Right forelimb (tissue), 1 donor: ENCODE data around the gene HMGCR.
"Not testable (repeated sequence)": the region's sequence is repeated elsewhere in the genome, so short reads cannot be mapped to it uniquely, and the experiment has no call there.

ENCODE experiments used
- DNase-seq: peaks from one replicate; pipeline ENCODE4 v3.0.0-alpha.2; 2018

HMGCR gene

DNA sequence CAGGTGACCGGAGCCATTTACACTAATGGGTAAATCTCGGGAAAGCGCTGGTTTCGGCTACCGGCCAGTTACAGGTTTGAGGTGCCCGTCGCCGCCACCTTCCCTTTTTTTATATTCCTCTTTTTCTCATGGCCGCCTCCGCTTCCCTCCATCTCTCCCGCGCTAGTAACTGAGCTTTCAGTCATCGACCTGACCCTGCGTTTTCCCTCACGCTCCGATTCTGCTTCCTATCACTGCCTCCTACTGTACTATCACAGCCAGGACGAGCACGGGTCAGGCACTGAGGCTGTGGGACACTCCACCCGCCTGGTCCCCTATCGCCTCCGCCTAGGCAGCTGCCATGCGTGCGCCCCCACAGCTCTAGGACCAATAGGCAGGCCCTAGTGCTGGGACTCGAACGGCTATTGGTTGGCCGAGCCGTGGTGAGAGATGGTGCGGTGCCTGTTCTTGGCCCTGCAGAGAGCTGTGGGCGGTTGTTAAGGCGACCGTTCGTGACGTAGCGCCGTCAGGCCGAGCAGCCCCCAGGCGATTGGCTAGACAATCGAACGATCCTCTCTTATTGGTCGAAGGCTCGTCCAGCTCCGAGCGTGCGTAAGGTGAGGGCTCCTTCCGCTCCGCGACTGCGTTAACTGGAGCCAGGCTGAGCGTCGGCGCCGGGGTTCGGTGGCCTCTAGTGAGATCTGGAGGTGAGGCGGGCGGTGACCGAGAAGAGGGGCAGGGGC lies at the start of gene HMGCR:
Gene HMGCR (plus strand): TSS at position 606 of the 722 bp plus-strand sequence. CDS start 5,386 bp downstream, outside the sequence.
- peak; percentile 97 for DNase-seq

DNA sequence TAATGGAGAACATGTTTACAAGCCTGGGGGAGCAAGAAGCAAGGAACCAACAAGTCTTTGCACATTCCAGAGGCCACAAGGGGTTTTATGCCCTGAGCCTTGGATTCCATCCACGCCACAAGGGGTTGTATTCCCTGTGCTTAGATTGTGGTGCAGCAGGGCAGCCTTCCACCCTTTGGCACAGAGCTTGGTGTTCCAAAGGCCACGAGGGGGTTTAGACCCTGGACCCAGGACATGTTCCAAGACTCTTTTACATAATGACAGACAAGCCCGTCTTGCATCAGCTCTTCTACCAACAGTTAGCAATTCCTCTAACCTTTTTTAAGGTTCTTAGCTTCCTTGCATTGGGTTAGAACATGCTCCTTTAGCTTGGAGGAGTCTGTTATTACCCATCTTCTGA lies 45.2 kb upstream of the HMGCR start:
- not testable (repeated sequence) for DNase-seq

DNA sequence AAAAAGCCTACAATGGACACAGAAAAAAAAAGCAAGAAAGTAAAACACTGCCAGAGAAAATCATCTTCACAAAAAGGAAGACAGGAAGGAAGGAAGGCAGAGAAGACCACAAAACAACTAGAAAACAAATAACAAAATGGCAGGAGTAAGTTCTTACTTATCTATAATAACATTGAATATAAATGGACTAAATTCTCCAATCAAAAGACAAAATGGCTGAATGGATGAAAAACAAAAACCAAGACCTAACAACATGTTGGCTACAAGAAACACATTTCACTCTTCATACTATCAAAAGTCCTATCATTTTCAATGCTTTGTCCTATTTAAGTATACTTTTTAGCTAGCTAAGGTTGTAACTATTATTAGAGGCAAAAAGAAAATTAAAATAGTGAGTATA lies 36.9 kb upstream of the HMGCR start:
- no peak for DNase-seq

DNA sequence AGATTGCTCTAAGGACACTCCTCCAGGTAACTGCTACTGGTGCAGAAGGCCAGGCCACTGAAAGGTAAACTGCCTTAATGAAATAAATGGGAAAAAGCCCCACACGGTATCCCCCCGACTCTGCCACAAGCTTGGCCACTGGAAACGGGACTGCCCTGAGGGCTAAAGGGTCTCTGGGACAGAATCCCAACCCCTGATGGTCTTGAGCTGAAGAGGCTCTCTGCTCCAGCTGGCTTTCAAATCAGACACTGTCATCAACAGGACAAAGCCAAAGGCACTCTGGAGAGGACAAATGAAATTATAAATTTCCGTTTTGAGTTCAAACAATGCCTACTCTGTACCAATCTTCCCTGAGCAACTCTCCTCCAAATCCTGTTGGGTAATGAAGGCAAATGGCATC lies 33.6 kb upstream of the HMGCR start:
- DNase-seq, result no peak

DNA sequence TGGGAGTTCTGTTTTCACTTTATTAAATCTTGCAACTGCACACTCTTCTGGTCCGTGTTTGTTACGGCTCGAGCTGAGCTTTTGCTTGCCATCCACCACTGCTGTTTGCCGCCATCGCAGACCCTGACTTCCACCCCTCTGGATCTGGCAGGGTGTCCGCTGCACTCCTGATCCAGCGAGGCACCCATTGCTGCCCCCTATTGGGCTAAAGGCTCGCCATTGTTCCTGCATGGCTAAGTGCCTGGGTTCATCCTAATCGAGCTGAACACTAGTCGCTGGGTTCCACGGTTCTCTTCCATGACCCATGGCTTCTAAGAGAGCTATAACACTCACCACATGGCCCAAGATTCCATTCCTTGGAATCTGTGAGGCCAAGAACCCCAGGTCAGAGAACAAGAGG lies 32.5 kb upstream of the HMGCR start:
- not testable (repeated sequence) for DNase-seq

DNA sequence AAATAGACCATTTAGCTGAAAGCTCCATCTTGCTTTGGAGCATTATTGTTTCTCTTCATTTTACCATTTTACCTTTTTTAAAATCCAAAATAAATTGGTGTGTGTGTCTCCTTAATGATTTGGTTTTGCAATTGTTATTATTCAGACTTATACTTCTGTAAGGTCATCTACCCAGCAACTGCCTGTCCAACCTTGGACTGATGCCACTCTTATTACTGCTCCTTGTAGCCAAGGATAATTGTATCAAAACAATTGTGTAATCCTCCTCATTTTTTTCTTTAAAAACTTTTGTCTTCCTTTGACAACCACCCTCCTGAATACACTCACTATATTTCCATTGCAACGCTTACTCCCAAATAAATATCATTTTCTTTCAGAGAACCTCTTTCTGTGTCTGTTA lies 30.3 kb upstream of the HMGCR start:
- no peak for DNase-seq

DNA sequence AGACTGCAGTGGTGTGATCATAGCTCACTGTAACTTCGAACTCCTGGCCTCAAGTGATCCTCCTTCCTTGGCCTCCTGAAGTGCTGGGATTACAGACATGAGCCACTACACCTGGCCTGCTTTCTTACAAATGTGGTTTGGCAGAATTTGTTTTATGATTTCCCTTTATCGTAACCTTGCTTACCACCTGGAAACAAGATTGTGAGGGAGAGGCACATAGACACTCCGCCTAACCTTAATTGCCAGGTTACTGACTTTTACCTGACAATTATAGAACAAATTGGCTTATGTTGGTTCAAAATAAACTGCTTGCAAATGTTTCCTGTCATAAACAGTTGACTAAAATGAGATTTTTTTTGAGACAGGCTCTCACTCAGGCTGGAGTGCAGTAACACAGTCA lies 26.8 kb upstream of the HMGCR start:
- no peak for DNase-seq

DNA sequence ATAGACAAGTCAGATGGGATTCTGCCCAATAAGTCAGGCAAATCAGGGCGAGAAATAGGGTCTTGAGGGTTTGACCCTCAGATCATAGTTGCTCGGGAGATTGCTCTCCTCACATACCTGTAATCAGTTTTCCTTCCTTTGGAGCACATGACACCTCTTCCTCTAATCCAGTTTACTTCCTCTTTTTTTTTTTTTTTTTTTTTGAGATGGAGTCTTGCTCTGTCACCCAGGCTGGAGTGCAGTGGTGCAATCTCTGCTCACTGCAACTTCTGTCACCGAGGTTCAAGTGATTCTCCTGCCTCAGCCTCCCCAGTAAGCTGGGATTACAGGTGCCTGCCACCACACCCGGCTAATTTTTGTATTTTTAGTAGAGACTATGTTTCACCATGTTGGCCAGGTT lies 17.9 kb upstream of the HMGCR start:
- DNase-seq, result not testable (repeated sequence)

DNA sequence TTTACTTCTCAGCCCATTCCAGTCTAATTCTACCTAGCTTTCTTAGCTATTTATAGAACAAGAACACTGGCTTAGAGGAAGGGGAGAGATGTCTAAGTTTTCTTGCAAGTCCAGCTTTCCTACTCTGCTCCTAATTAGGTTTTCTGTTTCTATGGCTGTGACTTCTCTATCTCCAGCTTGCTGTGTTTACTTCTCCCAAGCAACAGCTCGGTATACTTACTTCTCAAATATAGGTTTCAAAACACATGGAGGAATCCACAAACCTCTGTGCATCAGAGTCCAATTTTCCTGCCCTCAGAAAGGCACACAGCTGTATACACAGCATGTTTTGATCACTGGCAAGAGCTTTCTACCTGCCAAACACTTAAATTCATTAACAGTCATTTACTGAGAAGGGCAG lies 17.4 kb upstream of the HMGCR start:
- no peak for DNase-seq

DNA sequence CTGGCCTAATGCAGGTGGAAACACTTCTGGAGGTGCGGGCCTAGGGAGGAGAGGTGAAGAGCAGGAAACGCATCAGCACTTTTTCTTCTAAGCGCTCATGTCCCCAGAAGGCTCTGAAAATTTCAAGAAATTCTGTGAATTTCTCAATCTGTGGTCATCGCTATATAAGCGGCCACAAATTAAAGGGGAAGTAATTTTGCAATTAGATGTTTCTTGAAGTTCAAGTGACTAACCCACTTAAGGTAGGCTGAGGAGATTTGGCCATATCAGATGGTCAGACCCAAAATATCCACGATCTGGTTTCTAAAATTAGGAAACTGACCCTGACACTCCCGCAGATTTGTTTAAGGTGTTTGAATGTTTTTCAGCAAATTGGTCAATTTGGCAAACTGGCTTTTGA lies 16.6 kb upstream of the HMGCR start:
- no peak for DNase-seq

DNA sequence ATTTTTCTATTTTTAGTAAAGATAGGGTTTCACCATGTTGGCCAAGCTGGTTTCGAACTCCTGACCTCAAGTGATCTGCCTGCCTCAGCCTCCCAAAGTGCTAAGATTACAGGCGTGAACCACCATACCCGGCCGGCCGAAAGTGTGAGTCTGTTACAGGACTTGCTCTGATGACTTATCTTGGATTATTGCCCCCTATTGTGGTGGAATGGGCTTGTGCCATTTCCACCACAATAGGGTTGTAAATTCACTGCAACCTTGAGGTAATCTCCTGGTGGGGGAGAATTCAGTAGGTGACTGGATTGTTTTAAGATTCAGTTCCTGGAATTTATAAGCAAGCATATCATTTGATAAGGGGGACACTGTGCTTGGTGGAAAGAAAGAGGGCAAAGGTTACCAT lies 15.0 kb upstream of the HMGCR start:
- DNase-seq, result no peak

DNA sequence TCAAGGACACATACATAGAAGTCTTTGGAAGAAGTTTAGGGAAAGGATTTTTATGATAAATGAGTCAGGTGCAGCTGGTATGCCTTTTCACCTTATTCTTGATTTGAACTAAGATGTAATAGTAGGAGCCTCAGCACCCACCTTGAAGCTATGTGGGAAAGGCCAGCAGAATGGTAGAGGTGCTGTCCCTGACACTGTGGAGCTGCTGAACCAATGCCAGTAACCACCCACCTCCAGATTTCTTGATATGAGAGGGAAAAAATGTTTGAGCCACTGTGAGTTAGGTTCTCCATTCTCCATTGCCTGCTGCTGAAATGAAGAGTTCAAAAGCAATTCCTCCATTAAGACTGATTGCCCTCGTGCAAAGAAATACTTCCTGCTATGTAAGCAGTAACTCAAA lies 12.2 kb upstream of the HMGCR start:
- no peak for DNase-seq

DNA sequence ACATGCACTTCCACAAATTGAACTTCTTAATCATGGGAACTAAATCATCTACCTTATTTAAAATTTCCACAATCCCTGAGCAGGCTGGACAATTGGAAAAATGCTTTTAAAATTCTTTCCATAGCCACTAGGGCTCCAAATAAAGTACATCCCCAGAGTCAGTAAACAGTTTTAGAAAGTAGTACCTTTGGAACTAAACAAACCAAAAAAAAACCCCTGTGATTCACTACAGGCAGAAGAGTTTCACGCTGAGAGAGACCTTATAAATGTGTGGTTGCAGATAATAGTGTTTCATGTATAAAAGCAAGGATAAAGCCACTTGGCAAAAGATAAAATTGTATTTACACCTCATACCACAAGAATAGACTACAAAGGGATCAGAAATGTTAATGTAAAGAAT lies 11.8 kb upstream of the HMGCR start:
- no peak for DNase-seq

DNA sequence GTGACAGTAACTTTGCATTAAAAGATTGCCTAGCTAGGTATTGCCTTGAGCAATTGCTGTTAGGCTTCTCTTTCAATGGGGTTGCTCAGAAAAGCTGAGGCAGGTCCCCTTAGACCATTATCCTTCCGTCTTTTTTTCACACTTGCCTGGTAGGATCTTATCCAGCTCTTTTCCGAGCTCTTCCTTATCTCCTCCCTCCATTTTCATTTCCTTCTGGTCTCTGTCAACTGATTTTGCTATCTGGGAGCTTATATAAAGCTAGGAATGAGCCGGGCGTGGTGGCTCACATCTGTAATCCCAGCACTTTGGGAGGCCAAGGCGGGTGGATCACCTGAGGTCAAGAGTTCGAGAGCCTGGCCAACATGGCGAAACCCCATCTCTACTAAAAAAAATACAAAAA lies 6.6 kb upstream of the HMGCR start:
- no peak for DNase-seq

DNA sequence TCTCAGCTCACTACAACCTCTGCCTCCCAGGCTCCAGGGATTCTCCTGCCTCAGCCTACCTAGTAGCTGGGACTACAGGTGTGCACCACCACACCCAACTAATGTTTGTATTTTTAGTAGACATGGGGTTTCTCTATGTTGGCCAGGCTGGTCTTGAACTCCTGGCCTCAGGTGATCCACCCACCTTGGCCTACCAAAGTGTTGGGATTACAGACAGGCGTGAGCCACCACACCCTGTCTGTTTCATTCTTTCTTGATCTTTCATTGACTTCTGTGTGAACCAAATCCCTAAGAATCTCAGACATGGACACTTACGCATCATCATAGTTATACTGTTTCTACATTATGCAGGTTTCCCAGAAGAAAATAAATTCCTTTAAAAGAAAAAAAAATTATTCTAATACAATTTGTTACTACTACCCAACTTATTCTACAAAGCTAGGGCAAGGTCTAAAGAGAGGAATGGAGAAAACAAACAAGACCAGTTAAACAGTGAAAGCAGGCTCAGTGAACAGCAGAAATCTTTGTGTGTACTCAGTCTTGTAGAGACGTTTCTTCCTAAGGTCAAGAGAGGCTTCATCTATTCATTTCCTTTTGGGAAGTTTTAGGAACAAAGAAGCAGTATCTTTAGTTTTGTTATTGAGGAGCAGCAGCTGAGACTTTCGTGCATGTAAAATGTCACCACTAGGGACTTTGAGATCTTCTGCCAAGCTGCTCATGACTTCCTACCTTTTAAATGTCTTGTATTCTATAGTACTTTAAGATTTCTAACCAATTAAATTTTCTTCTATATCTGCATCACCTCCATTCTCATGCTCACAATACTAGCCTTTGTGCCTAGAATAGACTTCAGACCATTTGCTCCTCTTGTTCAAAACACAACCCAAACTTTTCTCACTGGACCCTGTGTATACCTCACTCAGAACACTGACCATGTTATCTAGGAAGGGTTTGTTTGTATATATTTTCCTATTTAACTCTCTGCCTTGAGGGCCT lies 5.6 kb upstream of the HMGCR start:
- no peak for DNase-seq

DNA sequence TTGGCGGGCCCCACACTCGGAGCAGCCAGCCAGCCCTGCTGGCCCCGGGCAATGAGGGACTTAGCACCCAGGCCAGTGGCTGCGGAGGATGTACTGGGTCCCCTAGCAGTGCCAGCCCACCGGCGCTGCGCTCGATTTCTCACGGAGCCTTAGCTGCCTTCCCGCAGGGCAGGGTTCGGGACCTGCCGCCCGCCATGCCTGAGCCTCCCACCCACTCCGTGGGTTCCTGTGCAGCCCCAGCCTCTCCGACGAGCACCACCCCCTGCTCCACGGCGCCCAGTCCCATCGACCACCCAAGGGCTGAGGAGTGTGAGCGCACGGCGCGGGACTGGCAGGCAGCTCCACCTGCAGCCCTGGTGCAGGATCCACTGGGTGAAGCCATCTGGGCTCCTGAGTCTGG lies 3.3 kb upstream of the HMGCR start:
- not testable (repeated sequence) for DNase-seq

DNA sequence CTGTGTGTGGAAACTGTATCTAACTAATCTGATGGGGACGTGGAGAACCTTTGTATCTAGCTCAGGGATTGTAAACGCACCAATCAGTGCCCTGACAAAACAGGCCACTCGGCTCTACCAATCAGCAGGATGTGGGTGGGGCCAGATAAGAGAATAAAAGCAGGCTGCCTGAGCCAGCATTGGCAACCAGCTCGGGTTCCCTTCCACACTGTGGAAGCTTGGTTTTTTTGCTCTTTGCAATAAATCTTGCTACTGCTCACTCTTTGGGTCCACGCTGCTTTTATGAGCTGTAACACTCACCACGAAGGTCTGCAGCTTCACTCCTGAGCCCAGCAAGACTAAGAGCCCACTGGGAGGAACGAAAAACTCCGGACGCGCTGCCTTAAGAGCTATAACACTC lies 2.6 kb upstream of the HMGCR start:
- DNase-seq, result not testable (repeated sequence)

DNA sequence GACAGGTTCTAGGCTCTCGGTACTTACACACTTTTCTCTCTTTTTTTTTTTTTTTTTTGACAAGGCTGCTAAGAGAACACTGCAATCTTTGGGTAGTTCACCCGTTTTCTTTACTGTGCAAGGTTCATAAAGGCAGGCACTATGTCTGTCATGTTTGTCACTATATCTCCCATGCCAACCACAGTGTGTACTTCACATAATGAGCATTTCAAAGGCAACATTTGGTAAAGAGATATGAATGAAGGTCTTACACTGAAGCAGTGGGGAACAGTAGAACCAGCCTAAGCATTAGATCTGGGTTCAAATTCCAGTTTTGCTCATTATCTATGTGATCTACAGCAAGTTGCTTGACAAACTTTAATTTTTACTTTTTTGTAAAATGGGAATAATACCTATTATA lies 1.5 kb upstream of the HMGCR start:
- no peak for DNase-seq

DNA sequence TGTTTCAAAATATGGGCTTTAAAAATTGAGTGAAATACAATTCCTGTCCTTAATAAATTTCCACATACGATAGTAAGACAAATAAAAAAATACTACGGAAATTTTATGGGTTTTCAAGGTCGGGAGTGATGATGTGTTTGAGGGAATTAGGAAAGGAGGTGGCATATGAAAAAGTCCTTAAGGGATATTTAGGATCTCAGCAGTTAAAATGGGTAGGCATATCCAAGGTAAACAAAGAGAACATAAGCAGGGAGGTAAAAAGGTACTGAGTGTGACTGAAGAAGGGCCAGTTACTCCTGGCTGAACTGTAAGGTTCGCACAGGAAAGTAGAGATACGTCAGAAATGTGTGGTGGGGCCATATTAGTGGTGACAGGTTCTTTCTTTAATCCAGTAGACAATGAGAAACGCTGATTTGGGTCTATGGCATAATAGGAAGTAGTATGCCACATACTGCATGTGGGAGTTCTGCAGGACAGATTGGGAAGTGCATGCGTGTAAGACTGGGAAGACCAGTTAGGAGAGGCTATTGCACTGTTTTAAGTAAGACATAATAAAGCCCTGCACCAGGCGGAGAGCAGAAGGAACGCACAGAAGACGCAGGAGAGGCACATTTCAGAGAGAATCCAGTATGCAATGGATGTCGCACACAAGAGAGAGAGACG lies 937 bp upstream of the HMGCR start:
- DNase-seq, result no peak

DNA sequence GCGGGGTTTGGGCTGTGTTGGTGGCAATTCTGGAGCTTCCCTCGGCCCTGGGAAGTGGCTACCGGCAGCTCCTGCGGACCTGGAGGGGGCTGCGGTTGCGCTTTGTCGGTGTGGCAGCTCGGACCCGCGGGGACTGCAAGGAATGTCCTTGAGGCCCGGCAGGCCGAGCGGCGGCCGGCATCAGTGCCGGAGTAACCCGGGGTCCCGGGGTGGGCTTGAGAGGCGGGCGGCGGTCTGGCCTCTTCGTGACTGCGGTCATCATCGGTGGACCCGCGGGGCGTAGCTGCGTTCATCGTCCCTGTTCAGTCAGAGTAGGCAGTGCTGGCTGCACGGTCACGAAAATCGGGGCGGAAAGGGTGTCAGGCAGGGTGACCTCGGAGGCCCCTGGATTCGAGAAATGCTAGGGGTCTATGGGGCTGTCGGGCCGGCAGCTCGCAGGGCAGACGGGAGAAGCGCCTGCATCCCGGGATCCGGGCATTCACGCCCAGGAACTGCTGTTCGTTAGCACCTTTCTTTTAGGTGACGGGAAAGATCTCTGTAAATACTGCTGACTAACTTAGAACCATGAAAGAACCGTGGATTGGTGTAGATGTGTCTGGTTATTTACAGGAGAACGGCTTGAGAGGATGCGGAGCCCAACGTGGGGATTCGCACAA lies 474 bp downstream of the HMGCR start:
- peak; percentile 64 for DNase-seq

DNA sequence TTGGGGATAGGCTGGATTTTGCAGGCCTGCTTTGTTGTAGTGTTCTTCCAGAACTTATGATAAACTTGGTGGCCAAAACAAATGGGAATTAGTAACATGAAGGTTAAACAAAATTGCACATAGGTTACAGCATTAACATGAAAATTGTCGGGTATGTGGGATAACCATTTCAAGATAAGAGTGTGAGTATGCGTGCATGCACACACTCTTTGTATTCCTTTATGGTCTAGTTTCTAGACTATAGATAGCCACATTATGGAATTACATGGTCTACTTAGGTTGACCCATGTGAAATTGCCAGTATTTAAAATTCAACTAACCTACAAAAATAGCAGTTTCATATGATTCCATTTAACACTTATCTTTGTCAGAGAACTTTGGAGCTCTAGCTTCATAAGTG lies 1.4 kb downstream of the HMGCR start:
- DNase-seq, result no peak

DNA sequence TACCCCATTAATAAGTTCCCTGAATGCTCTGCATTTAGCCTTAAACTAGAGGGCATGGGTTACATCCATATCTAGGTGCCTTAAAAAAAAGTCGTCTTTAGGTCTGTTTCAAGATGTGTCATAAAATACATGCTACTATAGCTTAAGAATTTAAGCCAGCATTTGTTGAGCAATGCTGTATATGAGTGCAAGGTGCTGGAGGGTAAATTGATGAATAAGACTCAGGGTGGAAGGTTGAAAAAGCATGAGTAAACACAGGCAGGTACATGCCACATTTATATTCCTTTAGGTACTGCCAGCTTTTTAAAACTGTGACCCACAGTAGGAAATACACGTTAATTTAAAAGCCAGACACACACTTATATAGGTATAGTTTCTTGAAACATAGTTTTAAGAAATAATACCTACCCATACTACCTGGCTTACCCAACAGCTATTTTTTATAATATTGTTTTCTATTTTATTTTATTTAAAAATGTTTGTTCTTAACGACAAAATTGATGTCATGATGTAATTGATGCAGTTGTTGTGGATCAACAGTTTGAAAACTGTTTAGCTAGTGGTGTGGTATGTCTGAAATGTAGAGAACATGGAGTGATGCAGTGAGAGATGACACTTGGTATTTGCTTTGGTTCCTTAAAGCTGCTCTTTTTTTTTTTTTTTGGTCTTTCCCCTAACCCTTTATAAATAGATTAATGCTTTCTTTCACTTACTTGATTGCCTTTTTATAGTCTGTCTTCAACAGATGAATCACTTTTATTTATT lies 3.9 kb downstream of the HMGCR start:
- no peak for DNase-seq
